Erythroblast (primary cell): Measurements from ENCODE around the gene RENBP.

Experiments used
- GATA1 ChIP-seq: IDR thresholded peaks from 2 replicates; pipeline ENCODE4 v1.6.1; 2011; ENCODE audit warnings: low read depth, mild to moderate bottlenecking, control low read depth, low read length, moderate library complexity
- POLR2A ChIP-seq: IDR thresholded peaks from 2 replicates; pipeline ENCODE4 v1.6.1; 2011; ENCODE audit warnings: mild to moderate bottlenecking, low read length

GRCh38 chrX:153967536-153968224 lies 23.2 kb upstream of the RENBP start:
- TF ChIP-seq POLR2A (no peak), GATA1 (no peak)
